HG03520 (cell line): ENCODE measurements around the gene MOB4.
"Not testable (repeated sequence)": the region's sequence is repeated elsewhere in the genome, so short reads cannot be mapped to it uniquely, and the experiment has no call there.

Source experiments
- ATAC-seq: cut with Tn5 transposase; IDR thresholded peaks from one replicate; pipeline ENCODE4 v1.9.1; 2021; ENCODE audit warnings: mild to moderate bottlenecking, moderate library complexity; ENCODE audit not compliant: unreplicated experiment

Gene MOB4

GRCh38 chr2:197587255-197587654 is 71.4 kb downstream of the MOB4 start:
- not testable (repeated sequence) for ATAC-seq

GRCh38 chr2:197591339-197592072 is 75.6 kb downstream of the MOB4 start:
- ATAC-seq = no peak

- ATAC-seq = no peak
These were observed 80.9 kb downstream of the MOB4 start for GRCh38 chr2:197596766-197597165.

GRCh38 chr2:197597166-197597565 is 81.3 kb downstream of the MOB4 start:
- no peak for ATAC-seq

GRCh38 chr2:197598450-197598849 is 82.6 kb downstream of the MOB4 start:
- ATAC-seq = no peak

GRCh38 chr2:197599285-197599965 is 83.6 kb downstream of the MOB4 start:
- peak; percentile 53 for ATAC-seq

GRCh38 chr2:197600306-197600705 is 84.4 kb downstream of the MOB4 start:
- no peak for ATAC-seq

GRCh38 chr2:197601726-197602125 is 85.9 kb downstream of the MOB4 start:
- ATAC-seq = no peak
